ENCODE results near the gene KCNH2. TPM values are rescaled to one million over a fixed set of nuclear protein-coding genes. Genes with fewer than 3 reads are reported as not detected.
A peak's percentile ranks its signal among the peaks of the same experiment; 100 is the strongest.
"Not testable (repeated sequence)": the region's sequence is repeated elsewhere in the genome, so short reads cannot be mapped to it uniquely, and the experiment has no call there.

Gene KCNH2
- total and polyA plus RNA-seq, 2 of the 13 experiments (the other 11 are each of a cell fraction or from before 2014, with no cell fraction given) = 0.09 to 0.11 TPM

- no peaks in the 10 kb centered on the region for H3K79me2 ChIP-seq (ENCODE audit: insufficient read depth, low read length)
- no peak overlapping the region for H3K4me2 ChIP-seq (ENCODE audit: low read depth, low read length)
- intact Hi-C loops (cut with micrococcal nuclease; ENCODE audit: unreplicated experiment) = no loop called here
- FAIRE-seq = no peak
- TF ChIP-seq SIX4 (CRISPR knock-in tag; IDR thresholded peaks at IDR 0.05) (no peak), MNT (IDR thresholded peaks at IDR 0.05) (peak; percentile 90)
- peaks cover 0 to 26% of the 10 kb centered on the region in 2 experiments; a peak in 1 of 5 replicates for H3K27me3 ChIP-seq (ENCODE audit: control insufficient read depth in 1 of 2, insufficient read depth in 2 of 2, low read length in 2 of 2)
- ChIA-PET CTCF (ENCODE audit: low intra/inter-chr PET ratio, low total read pairs) (no interaction called here), POLR2A (no interaction called here)
- no peak overlapping the region for H3K4me3 ChIP-seq (replicated peaks in 1 of 3; ENCODE audit: insufficient read depth in 1 of 3, low read depth in 2 of 3, low read length in 3 of 3)
- BruUV-seq (replicated peaks) = no TSS peak
- no peak for DNase-seq (ENCODE audit: low spot score)
- in situ Hi-C loops (cut with HindIII; ENCODE audit: extremely low pct_ligation_motif_present, low pct_unique_long_range_greater_than_20kb) = no loop called here
- 21% methylated on average over 12 of the region's 12 CpGs for WGBS (ENCODE audit: low lambda C conversion rate)
- H3K36me3 ChIP-seq (replicated peaks in 1 of 2; ENCODE audit: control insufficient read depth in 1 of 2, insufficient read depth in 2 of 2, low read length in 2 of 2) = no peaks in the 10 kb centered on the region
- no peaks in the 10 kb centered on the region for H3K9me3 ChIP-seq (ENCODE audit: low read length)
- H4K20me1 ChIP-seq (ENCODE audit: insufficient read depth, low read length) = no peaks in the 10 kb centered on the region
- no peak overlapping the region for H3K27ac ChIP-seq (ENCODE audit: extremely low read length, insufficient read depth, low read length)
- no peak overlapping the region for H2AFZ ChIP-seq (ENCODE audit: low read length)
- no peaks in the 10 kb centered on the region for H3K4me1 ChIP-seq (ENCODE audit: insufficient read depth, low read length)
- no peak overlapping the region for H3K9ac ChIP-seq (ENCODE audit: insufficient read depth, low read depth, low read length)
- ATAC-seq = peak; percentile 53
These were observed 67.1 kb downstream of the KCNH2 start for GRCh38 chr7:150910996-150911422.

GRCh38 chr7:150910305-150910995 is 67.7 kb downstream of the KCNH2 start:
- in situ Hi-C loops (cut with HindIII; ENCODE audit: extremely low pct_ligation_motif_present, low pct_unique_long_range_greater_than_20kb); H3K4me3 ChIP-seq (replicated peaks in 1 of 3; ENCODE audit: insufficient read depth in 1 of 3, low read depth in 2 of 3, low read length in 3 of 3); H3K4me1 ChIP-seq (ENCODE audit: insufficient read depth, low read length); CTCF ChIA-PET (ENCODE audit: low intra/inter-chr PET ratio, low total read pairs); POLR2A ChIA-PET; DNase-seq (ENCODE audit: low spot score); H2AFZ ChIP-seq (ENCODE audit: low read length); intact Hi-C loops (cut with micrococcal nuclease; ENCODE audit: unreplicated experiment); H3K27ac ChIP-seq (ENCODE audit: extremely low read length, insufficient read depth, low read length); H3K79me2 ChIP-seq (ENCODE audit: insufficient read depth, low read length); H3K9ac ChIP-seq (ENCODE audit: insufficient read depth, low read depth, low read length); H3K4me2 ChIP-seq (ENCODE audit: low read depth, low read length); H3K9me3 ChIP-seq (ENCODE audit: low read length); H3K36me3 ChIP-seq (replicated peaks in 1 of 2; ENCODE audit: control insufficient read depth in 1 of 2, insufficient read depth in 2 of 2, low read length in 2 of 2); BruUV-seq (replicated peaks); H4K20me1 ChIP-seq (ENCODE audit: insufficient read depth, low read length): not testable (repeated sequence)
- ATAC-seq = peak; percentile 47
- 45% methylated on average over 8 of the region's 8 CpGs for WGBS (ENCODE audit: low lambda C conversion rate)
- FAIRE-seq = peak; percentile 73
- TF ChIP-seq ZNF646 (CRISPR knock-in tag; IDR thresholded peaks at IDR 0.05) (peak; percentile 80), HNRNPL (IDR thresholded peaks at IDR 0.05; ENCODE audit: low read depth, low read length) (0 out of 2 replicates have a peak, but pooled peaks have one; percentile 45)
- H3K27me3 ChIP-seq (ENCODE audit: control insufficient read depth in 1 of 2, insufficient read depth in 2 of 2, low read length in 2 of 2) = peaks cover 0 to 26% of the 10 kb centered on the region in 2 experiments; a peak in 1 of 5 replicates

Measured in HepG2 (cell line).